ENCODE data around the gene FEN1.

Gene FEN1

GRCh38 chr11:61765550-61766253 lies 27.0 kb upstream of the FEN1 start:
- no peaks in the 10 kb centered on the region for H3K36me3 ChIP-seq (ENCODE audit: control insufficient read depth in 1 of 2, insufficient read depth in 2 of 2, low read length in 2 of 2)

GRCh38 chr11:61766353-61766841 lies 26.3 kb upstream of the FEN1 start:
- no peak overlapping the region for H3K4me3 ChIP-seq (ENCODE audit: low read depth, low read length)
- no peak overlapping the region for H2BK120ac ChIP-seq (ENCODE audit: insufficient read depth, low read length, poor library complexity)
- H3K4me1 ChIP-seq (ENCODE audit: control insufficient read depth in 1 of 2, insufficient read depth in 2 of 2, low read length in 2 of 2), result peaks cover 7 to 18% of the 10 kb centered on the region in 2 experiments
- no peak overlapping the region for H4K91ac ChIP-seq (ENCODE audit: low read depth, low read length)
- no peaks in the 10 kb centered on the region for H3K36me3 ChIP-seq (ENCODE audit: control insufficient read depth in 1 of 2, insufficient read depth in 2 of 2, low read length in 2 of 2)
- no peak overlapping the region for H3K9ac ChIP-seq (ENCODE audit: low read length)
- no peaks in the 10 kb centered on the region for H3K79me2 ChIP-seq (ENCODE audit: control insufficient read depth, insufficient read depth, low read length, poor library complexity)
- no peak overlapping the region for H3K18ac ChIP-seq (ENCODE audit: low read length)
- no peak overlapping the region for H2BK12ac ChIP-seq (ENCODE audit: low read length)
- no peak overlapping the region for H2AK5ac ChIP-seq (ENCODE audit: low read length)
- peaks cover 2% of the 10 kb centered on the region for H3K79me1 ChIP-seq (ENCODE audit: low read length)
- H4K12ac ChIP-seq (ENCODE audit: low read depth, low read length), result no peak overlapping the region
- H2BK5ac ChIP-seq (ENCODE audit: low read depth, low read length, poor library complexity), result no peak overlapping the region
- peaks cover 6% of the 10 kb centered on the region for H3K9me3 ChIP-seq (ENCODE audit: insufficient read depth, low read depth, low read length)
- no peak overlapping the region for H3K23ac ChIP-seq (ENCODE audit: low read length)
- no CpG with 5 or more reads among the region's 13 CpGs for WGBS (ENCODE audit: extremely low coverage, insufficient coverage, insufficient read length)
- H2AFZ ChIP-seq (ENCODE audit: insufficient read depth, low read length, poor library complexity), result no peak overlapping the region
- no peaks in the 10 kb centered on the region for H3K27me3 ChIP-seq (ENCODE audit: insufficient read depth, low read length)
- DNase-seq, result peak in 1 of 2 donors; percentile 27
- H4K8ac ChIP-seq (ENCODE audit: low read depth, low read length), result no peak overlapping the region
- H3K14ac ChIP-seq (ENCODE audit: low read length), result no peak overlapping the region
- no peak overlapping the region for H3K4ac ChIP-seq (ENCODE audit: low read depth, low read length)
- no peak overlapping the region for H3K4me2 ChIP-seq (ENCODE audit: low read length)
- no peak overlapping the region for H3K27ac ChIP-seq (ENCODE audit: low read depth, low read length)

More at GRCh38 chr11:61765550-61766253, 27.0 kb upstream of the FEN1 start:
- Histone ChIP-seq H2AK5ac (ENCODE audit: low read length) (no peak overlapping the region), H2AFZ (ENCODE audit: insufficient read depth, low read length, poor library complexity) (no peak overlapping the region), H3K4me1 (ENCODE audit: control insufficient read depth in 1 of 2, insufficient read depth in 2 of 2, low read length in 2 of 2) (peaks cover 7 to 13% of the 10 kb centered on the region in 2 experiments), H3K79me2 (ENCODE audit: control insufficient read depth, insufficient read depth, low read length, poor library complexity) (no peaks in the 10 kb centered on the region), H2BK12ac (ENCODE audit: low read length) (no peak overlapping the region), H3K9ac (ENCODE audit: low read length) (no peak overlapping the region), H3K4me3 (ENCODE audit: low read depth, low read length) (no peak overlapping the region), H3K27ac (ENCODE audit: low read depth, low read length) (no peak overlapping the region), H3K4ac (ENCODE audit: low read depth, low read length) (no peak overlapping the region), H4K12ac (ENCODE audit: low read depth, low read length) (no peak overlapping the region), H3K79me1 (ENCODE audit: low read length) (no peaks in the 10 kb centered on the region), H3K14ac (ENCODE audit: low read length) (no peak overlapping the region), H3K4me2 (ENCODE audit: low read length) (no peak overlapping the region), H3K27me3 (ENCODE audit: insufficient read depth, low read length) (no peaks in the 10 kb centered on the region), H3K23ac (ENCODE audit: low read length) (no peak overlapping the region), H3K18ac (ENCODE audit: low read length) (no peak overlapping the region), H4K8ac (ENCODE audit: low read depth, low read length) (no peak overlapping the region), H4K91ac (ENCODE audit: low read depth, low read length) (no peak overlapping the region), H2BK120ac (ENCODE audit: insufficient read depth, low read length, poor library complexity) (no peak overlapping the region), H2BK5ac (ENCODE audit: low read depth, low read length, poor library complexity) (no peak overlapping the region), H3K9me3 (ENCODE audit: insufficient read depth, low read depth, low read length) (peaks cover 6% of the 10 kb centered on the region)
- no CpG with 5 or more reads among the region's 26 CpGs for WGBS (ENCODE audit: extremely low coverage, insufficient coverage, insufficient read length)
- DNase-seq, result no peak

DNA sequence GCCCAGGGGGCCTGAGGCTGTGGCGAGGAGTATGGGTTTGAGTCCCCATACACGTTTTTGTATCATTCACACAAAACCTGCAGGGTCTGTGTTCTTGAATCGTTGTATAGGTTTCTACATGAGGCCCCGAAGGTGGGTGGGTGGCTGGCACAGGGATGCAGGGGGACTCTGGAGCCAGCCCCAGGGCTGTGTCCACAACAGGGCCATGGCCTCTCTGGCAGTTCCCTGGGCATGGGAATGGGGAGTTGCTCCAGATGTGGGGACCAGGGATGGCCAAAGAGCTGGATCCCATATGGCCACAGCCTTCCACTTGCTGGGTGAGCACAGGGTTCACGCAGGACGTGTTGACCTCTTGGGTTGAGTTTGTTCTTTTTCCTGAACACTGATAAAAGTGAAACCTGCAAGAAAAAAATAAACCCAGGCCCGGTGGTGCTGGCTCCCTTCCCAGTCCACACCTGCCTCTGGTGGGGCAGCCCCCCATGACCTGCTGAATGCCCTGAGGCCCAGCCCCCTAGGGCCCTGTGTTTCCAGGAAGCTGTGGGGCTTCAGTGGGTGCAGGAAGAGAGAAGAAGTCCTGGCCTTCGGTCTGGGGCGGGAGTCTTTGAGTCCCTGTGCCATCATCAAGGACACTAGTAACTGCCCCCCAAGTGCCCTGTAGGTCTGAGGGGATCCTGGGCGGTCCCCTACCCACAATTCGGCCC lies 24.2 kb upstream of the FEN1 start:
- Histone ChIP-seq H2BK120ac (ENCODE audit: insufficient read depth, low read length, poor library complexity) (no peak overlapping the region), H2AFZ (ENCODE audit: insufficient read depth, low read length, poor library complexity) (no peak overlapping the region), H3K4me3 (ENCODE audit: low read depth, low read length) (no peak overlapping the region), H2BK12ac (ENCODE audit: low read length) (no peak overlapping the region), H2BK5ac (ENCODE audit: low read depth, low read length, poor library complexity) (no peak overlapping the region), H3K27ac (ENCODE audit: low read depth, low read length) (no peak overlapping the region), H3K18ac (ENCODE audit: low read length) (no peak overlapping the region), H3K4ac (ENCODE audit: low read depth, low read length) (no peak overlapping the region), H3K4me1 (ENCODE audit: control insufficient read depth in 1 of 2, insufficient read depth in 2 of 2, low read length in 2 of 2) (peaks cover 24 to 36% of the 10 kb centered on the region in 2 experiments), H3K79me1 (ENCODE audit: low read length) (peaks cover 16% of the 10 kb centered on the region), H3K9ac (ENCODE audit: low read length) (no peak overlapping the region), H3K23ac (ENCODE audit: low read length) (no peak overlapping the region), H3K14ac (ENCODE audit: low read length) (no peak overlapping the region), H4K12ac (ENCODE audit: low read depth, low read length) (no peak overlapping the region), H3K36me3 (ENCODE audit: control insufficient read depth in 1 of 2, insufficient read depth in 2 of 2, low read length in 2 of 2) (no peaks in the 10 kb centered on the region), H3K9me3 (ENCODE audit: insufficient read depth, low read depth, low read length) (peaks cover 6% of the 10 kb centered on the region), H4K91ac (ENCODE audit: low read depth, low read length) (no peak overlapping the region), H3K79me2 (ENCODE audit: control insufficient read depth, insufficient read depth, low read length, poor library complexity) (peaks cover 6% of the 10 kb centered on the region), H2AK5ac (ENCODE audit: low read length) (peak overlapping the region; percentile 52), H3K4me2 (ENCODE audit: low read length) (no peak overlapping the region), H4K8ac (ENCODE audit: low read depth, low read length) (no peak overlapping the region), H3K27me3 (ENCODE audit: insufficient read depth, low read length) (no peaks in the 10 kb centered on the region)
- WGBS (ENCODE audit: extremely low coverage, insufficient coverage, insufficient read length), result no CpG with 5 or more reads among the region's 11 CpGs
- no peak for DNase-seq

GRCh38 chr11:61769169-61769920 lies 23.4 kb upstream of the FEN1 start:
- H3K14ac ChIP-seq (ENCODE audit: low read length), result no peak overlapping the region
- H3K4ac ChIP-seq (ENCODE audit: low read depth, low read length), result no peak overlapping the region
- no peak for DNase-seq
- no peak overlapping the region for H3K4me3 ChIP-seq (ENCODE audit: low read depth, low read length)
- H4K12ac ChIP-seq (ENCODE audit: low read depth, low read length), result no peak overlapping the region
- no peak overlapping the region for H4K91ac ChIP-seq (ENCODE audit: low read depth, low read length)
- H3K79me1 ChIP-seq (ENCODE audit: low read length), result peaks cover 20% of the 10 kb centered on the region
- H3K18ac ChIP-seq (ENCODE audit: low read length), result no peak overlapping the region
- peaks cover 30 to 42% of the 10 kb centered on the region in 2 experiments for H3K4me1 ChIP-seq (ENCODE audit: control insufficient read depth in 1 of 2, insufficient read depth in 2 of 2, low read length in 2 of 2)
- peaks cover 5% of the 10 kb centered on the region for H3K9me3 ChIP-seq (ENCODE audit: insufficient read depth, low read depth, low read length)
- H3K79me2 ChIP-seq (ENCODE audit: control insufficient read depth, insufficient read depth, low read length, poor library complexity), result peaks cover 6% of the 10 kb centered on the region
- H2AFZ ChIP-seq (ENCODE audit: insufficient read depth, low read length, poor library complexity), result no peak overlapping the region
- H3K4me2 ChIP-seq (ENCODE audit: low read length), result no peak overlapping the region
- no peaks in the 10 kb centered on the region for H3K27me3 ChIP-seq (ENCODE audit: insufficient read depth, low read length)
- H2AK5ac ChIP-seq (ENCODE audit: low read length), result peak overlapping the region; percentile 52
- H3K9ac ChIP-seq (ENCODE audit: low read length), result no peak overlapping the region
- no peak overlapping the region for H4K8ac ChIP-seq (ENCODE audit: low read depth, low read length)
- no peaks in the 10 kb centered on the region for H3K36me3 ChIP-seq (ENCODE audit: control insufficient read depth in 1 of 2, insufficient read depth in 2 of 2, low read length in 2 of 2)
- no peak overlapping the region for H2BK120ac ChIP-seq (ENCODE audit: insufficient read depth, low read length, poor library complexity)
- no peak overlapping the region for H3K23ac ChIP-seq (ENCODE audit: low read length)
- no CpG with 5 or more reads among the region's 33 CpGs for WGBS (ENCODE audit: extremely low coverage, insufficient coverage, insufficient read length)
- no peak overlapping the region for H2BK12ac ChIP-seq (ENCODE audit: low read length)
- no peak overlapping the region for H3K27ac ChIP-seq (ENCODE audit: low read depth, low read length)
- no peak overlapping the region for H2BK5ac ChIP-seq (ENCODE audit: low read depth, low read length, poor library complexity)
